HG03039 (cell line): ENCODE data around the gene TIFAB.
"Not testable (repeated sequence)": the region's sequence is repeated elsewhere in the genome, so short reads cannot be mapped to it uniquely, and the experiment has no call there.

Experiments
- ATAC-seq: cut with Tn5 transposase; IDR thresholded peaks from one replicate; pipeline ENCODE4 v1.9.1; 2021; ENCODE audit warnings: mild to moderate bottlenecking, moderate library complexity; ENCODE audit not compliant: unreplicated experiment

Gene TIFAB, protein sequence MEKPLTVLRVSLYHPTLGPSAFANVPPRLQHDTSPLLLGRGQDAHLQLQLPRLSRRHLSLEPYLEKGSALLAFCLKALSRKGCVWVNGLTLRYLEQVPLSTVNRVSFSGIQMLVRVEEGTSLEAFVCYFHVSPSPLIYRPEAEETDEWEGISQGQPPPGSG

GRCh38 chr5:135452321-135453030 is at the start of gene TIFAB:
Gene TIFAB (minus strand): TSS chr5:135452351. CDS start chr5:135449939, 2,412 bp downstream.
- no peak for ATAC-seq

DNA sequence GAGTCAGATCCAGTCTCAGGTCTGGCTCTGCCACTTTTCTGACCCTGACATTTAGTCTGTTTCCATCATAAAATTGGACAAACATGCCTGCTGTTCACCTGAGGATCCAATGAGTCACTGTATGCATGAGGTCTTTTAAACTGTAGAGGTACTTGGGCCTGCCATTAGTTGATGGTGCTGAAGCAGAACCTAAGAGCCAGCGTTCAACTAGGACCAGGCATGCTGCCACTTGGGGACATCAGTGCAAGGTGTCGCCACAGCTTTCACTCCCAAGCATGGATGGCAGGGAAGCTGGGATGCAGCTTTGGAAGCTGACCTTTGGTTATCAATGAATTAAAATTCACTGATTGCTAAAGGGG is 46.5 kb upstream of the TIFAB start:
- no peak for ATAC-seq

DNA sequence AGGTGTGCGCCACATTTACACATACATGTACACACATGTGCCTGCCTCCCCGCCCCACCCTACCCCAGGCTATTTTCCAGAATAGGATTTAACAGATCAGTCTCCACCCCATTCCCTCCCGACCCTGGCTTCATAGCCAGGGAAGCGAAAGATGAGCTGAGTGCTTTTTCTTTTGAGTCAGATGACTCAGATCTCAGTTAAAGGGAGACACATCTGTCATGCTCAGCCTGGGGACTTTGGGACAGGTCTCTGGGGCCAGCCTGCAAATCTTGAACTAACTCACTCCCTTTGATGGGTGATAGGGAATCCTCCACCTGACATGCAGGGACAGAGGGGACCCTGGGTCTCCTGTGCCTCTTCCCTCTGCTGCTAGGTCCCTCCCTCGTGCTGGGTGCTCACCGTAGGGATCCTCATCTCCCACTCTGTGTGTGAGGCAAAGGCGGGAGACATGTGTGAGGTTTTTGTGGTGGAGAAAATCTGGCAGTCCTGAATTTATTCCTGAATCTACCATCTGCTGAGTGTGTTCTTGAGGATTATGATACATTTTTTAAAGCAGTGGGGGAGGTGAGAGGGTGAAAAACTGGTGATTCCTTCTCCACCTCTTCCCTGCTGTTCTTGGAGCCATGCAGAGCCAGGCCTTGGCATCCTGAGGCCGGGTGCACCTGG is 46.0 kb upstream of the TIFAB start:
- no peak for ATAC-seq

GRCh38 chr5:135495531-135495930 is 43.4 kb upstream of the TIFAB start:
- not testable (repeated sequence) for ATAC-seq

DNA sequence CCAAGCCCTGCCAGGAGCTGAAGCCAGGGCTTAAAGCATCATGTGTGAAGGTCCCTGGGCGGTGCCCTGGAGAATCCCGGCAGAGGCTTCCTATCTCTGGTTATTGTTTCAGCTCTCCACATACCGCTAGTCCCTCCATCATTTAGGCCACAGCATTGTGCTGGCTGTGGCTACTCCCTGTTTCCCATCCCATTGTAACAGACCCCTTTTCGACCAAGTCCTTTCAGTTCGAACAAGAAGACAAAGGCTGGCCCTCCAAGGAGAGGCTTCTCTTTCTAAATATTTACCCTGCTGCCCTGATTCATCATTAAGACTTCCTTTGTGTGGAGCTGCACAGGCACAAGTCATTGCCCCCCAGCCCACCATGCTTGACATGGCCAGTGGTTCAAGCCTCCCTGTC is 42.0 kb upstream of the TIFAB start:
- ATAC-seq: no peak

DNA sequence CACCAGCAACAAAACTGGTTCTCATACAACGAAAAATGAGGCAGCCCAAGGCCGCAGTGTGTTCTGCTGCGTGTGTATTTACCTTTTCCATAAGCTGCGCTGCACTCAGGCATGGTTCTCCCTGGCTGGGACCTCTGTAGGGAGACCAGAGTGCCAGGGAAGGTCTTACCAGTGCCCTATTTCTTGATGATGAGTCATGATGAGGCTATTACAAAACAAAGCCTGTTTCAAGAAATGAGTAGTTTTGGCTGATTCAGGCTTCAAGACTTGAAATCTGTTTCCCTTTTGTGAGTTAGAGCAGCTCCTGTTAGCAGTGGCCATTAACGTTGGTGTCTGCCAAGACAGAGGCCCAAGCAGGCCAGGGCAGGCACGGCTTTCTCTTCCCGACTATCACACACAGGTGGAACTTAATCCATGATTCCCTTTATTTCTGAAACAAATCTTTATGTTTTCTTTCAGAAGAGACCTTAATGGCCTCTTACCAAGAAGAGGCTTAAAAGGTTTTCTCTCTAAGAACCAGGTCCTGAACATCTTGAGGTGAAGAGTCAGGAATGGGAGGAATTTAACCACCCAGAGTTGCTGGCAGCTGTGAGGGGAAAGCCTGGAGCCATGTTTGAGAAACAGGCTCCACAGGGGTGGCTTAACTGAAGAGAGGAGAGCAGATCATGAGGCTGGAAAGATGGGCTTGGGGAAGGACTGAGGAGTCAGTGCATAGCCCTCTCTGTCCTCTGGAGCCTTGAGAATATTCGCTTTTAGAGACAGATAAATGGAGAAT is 41.4 kb upstream of the TIFAB start:
- no peak for ATAC-seq

- ATAC-seq: no peak
These were observed 40.1 kb upstream of the TIFAB start for GRCh38 chr5:135492319-135492626.

DNA sequence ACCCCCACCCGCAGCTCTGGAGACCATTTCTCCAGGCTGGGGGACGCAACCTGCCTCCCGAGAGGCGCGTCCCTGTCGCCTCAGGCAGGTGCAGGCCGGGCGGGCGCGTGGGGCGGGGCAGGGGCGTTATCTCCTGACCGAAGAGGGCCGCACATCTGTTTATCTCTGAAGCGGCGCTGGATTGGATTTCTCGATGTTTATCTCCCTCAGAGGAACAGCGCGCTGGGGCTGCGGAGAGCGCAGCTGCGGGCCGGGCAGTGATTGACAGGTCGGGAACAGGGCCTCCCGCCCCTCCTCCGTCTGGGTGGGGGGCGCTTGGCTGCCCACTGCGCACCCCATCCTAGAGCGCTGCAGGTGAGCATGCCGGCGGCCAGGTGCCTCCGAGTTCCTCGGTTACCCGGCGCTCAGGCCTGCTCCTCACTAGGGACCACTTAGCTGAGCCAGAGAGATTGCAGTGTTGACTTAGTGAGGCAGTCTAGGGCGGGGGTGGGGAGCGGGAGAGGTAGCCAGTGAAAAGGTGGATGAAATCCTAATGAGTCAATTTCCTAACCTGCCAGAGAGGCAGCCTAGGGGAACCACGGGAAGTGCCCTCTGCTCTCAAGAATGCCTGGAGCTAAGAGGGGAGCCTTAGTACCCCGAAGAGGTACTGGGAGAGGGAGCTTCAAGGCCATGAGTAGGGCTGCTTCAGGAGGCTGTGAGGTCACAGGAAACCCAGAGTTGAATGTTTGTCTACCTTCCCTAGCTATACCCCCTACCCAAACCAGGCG is 39.6 kb upstream of the TIFAB start:
- no peak for ATAC-seq

GRCh38 chr5:135491038-135491551 is 38.9 kb upstream of the TIFAB start:
- no peak for ATAC-seq

DNA sequence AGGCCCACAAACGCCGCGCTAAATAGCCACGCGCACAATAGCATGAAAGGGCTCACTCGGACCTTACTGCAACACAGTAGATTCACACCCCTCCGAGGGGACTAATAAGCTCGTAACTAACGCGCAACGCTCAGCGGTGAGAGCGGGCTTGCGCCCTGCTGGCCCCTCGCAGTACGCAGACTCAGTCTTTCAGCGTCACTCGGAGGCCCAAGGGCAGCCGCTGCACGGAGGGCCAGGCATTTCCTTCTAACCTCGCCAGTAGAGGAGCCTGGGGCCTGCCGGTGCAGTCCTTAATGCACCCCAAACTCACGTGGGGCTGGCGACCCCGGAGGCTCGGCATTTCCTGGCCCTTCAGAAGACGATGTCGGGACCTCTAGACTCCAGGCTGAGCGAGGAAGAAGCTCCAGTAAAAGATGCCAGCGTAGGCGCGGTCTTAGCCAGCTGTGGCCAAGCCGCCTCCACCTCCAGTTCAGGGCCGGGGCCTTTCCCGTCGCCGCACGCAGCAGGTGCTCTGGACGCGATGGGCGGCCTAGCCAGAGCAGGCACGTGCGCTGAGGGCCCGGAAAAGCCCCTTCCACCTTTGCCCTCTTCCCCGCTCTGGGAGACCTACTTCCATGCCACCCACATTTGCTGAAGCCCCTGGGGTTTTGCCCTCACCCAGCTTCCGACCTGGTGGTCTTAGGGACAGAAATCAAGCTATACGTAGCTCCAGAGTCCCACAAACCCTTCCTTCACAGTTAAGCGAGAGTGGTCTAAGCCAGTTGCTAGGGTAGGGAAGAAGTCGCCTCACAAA is 38.3 kb upstream of the TIFAB start:
- ATAC-seq: no peak

GRCh38 chr5:135489466-135490244 is 37.5 kb upstream of the TIFAB start:
- ATAC-seq: no peak

GRCh38 chr5:135488727-135489465 is 36.7 kb upstream of the TIFAB start:
- no peak for ATAC-seq

GRCh38 chr5:135487839-135488514 is 35.8 kb upstream of the TIFAB start:
- ATAC-seq: no peak

- ATAC-seq: no peak
These were observed 34.9 kb upstream of the TIFAB start for GRCh38 chr5:135487037-135487395.

- ATAC-seq: no peak
These were observed 34.2 kb upstream of the TIFAB start for GRCh38 chr5:135486131-135487036.

GRCh38 chr5:135484674-135485086 is 32.5 kb upstream of the TIFAB start:
- no peak for ATAC-seq

DNA sequence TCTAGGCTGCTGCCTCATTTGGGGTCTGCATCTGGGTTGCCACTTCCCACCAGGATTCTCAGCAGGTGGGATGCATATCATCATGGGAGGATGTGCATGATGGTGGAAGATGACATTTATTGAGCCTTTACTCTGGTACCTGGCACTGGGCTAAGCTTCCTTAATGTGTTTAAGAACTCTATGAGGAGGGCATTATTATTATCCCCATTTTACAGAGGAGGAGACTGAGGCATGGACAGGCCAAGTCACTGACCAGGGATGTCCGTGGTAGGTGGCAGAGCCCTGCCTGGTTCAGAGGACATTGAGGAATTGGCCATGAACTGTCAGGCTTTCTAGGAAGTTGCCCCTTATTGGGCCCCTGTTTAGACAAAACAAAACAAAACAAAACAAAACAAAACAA is 31.1 kb upstream of the TIFAB start:
- ATAC-seq: no peak
